ENCODE results near the gene ZNF423.

Gene ZNF423

GRCh38 chr16:49603956-49604355 is 252.0 kb downstream of the ZNF423 start:
- no peaks in the 10 kb centered on the region for H3K9me3 ChIP-seq (ENCODE audit: control insufficient read depth, low read length)
- H3K27me3 ChIP-seq (ENCODE audit: control insufficient read depth, insufficient read depth, low read length) = no peaks in the 10 kb centered on the region
- no peak overlapping the region for H3K9ac ChIP-seq (ENCODE audit: low read length)
- no peaks in the 10 kb centered on the region for H3K4me1 ChIP-seq (ENCODE audit: control insufficient read depth, insufficient read depth, low read length)
- no peaks in the 10 kb centered on the region for H3K36me3 ChIP-seq (ENCODE audit: control insufficient read depth, insufficient read depth, low read length)
- no peak overlapping the region for H3K4me3 ChIP-seq (ENCODE audit: low read length)

DNA sequence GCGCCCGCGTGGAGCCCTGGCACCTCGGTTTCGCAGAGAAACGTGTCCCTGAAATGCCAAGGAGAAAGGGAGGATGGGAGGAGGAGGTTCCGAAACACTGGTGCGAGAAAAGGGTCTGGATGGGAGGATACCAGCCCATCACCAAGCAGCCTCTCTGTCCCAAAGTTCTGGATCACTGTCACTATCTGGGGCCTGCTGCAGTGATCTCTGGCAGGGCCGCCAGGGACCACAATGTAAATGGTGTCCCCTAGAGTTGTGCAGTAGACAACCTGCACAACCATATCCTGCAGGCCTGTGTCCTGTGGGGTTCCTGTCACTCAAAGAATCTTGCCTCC is 253.0 kb downstream of the ZNF423 start:
- H3K4me1 ChIP-seq (ENCODE audit: control insufficient read depth, insufficient read depth, low read length) = no peaks in the 10 kb centered on the region
- H3K9me3 ChIP-seq (ENCODE audit: control insufficient read depth, low read length) = no peaks in the 10 kb centered on the region
- no peak overlapping the region for H3K4me3 ChIP-seq (ENCODE audit: low read length)
- no peak overlapping the region for H3K9ac ChIP-seq (ENCODE audit: low read length)
- no peaks in the 10 kb centered on the region for H3K36me3 ChIP-seq (ENCODE audit: control insufficient read depth, insufficient read depth, low read length)
- H3K27me3 ChIP-seq (ENCODE audit: control insufficient read depth, insufficient read depth, low read length) = no peaks in the 10 kb centered on the region

DNA sequence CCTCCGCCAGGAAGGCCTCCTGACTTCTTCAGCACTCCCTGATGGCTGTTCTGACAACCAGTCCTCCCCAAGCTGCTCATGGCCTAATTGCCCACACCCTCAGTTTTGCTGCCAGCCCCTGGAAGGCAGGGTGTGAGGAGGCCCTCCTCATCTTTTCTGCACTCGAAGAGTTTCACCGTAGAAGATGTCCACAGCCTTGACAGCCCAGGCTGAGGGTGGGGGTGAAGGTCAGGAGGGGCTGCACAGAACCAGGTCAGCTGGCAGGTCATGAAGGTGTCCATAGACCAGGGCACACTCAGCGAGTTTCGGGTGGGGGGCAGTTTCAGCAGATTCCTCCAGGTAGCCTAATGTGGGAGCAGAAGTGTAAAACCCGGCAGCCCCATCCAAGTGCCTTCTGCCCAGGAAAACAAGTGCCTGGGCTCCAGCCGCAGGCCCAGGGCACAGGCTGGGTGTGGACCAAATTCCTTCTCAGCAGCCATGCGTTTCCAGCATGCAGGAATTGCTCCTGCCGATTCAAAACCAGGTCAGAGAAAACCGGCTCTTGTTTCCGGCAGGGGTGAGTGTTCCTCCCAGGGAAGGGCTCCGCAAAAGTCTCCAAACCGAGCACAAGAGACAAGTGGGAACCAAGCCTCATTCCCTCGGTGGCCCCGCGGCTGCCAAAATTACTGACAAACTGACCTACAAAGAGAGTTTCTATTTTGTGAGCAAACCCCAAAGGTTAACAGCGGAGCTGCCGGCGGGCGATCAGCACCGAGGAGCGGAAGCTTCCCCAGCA is 253.5 kb downstream of the ZNF423 start:
- H3K27me3 ChIP-seq (ENCODE audit: control insufficient read depth, insufficient read depth, low read length) = no peaks in the 10 kb centered on the region
- H3K9ac ChIP-seq (ENCODE audit: low read length) = no peak overlapping the region
- H3K9me3 ChIP-seq (ENCODE audit: control insufficient read depth, low read length) = no peaks in the 10 kb centered on the region
- no peaks in the 10 kb centered on the region for H3K4me1 ChIP-seq (ENCODE audit: control insufficient read depth, insufficient read depth, low read length)
- no peaks in the 10 kb centered on the region for H3K36me3 ChIP-seq (ENCODE audit: control insufficient read depth, insufficient read depth, low read length)
- H3K4me3 ChIP-seq (ENCODE audit: low read length) = no peak overlapping the region

DNA sequence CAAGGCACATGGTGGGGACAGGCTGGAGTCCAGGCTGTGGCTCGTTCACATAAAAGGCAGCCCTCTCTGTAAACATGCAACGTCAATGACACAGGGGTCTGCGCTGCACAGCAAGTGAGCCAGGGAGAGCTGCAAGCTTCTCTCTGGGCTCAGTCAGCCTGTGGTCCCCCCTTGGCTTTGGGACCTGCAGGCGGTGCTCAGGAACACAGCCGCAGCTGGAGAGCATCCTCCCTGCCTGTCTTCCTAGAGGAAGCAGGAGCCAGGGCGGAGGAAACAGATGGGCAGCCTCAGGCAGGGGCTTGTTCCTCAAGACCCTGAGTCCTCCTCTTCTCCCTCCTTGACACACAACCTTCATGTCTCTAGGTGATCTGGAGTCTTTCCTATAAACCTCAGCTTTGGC is 254.3 kb downstream of the ZNF423 start:
- H3K9me3 ChIP-seq (ENCODE audit: control insufficient read depth, low read length) = no peaks in the 10 kb centered on the region
- H3K36me3 ChIP-seq (ENCODE audit: control insufficient read depth, insufficient read depth, low read length) = no peaks in the 10 kb centered on the region
- no peaks in the 10 kb centered on the region for H3K27me3 ChIP-seq (ENCODE audit: control insufficient read depth, insufficient read depth, low read length)
- H3K9ac ChIP-seq (ENCODE audit: low read length) = no peak overlapping the region
- no peaks in the 10 kb centered on the region for H3K4me1 ChIP-seq (ENCODE audit: control insufficient read depth, insufficient read depth, low read length)
- no peak overlapping the region for H3K4me3 ChIP-seq (ENCODE audit: low read length)

- H3K4me3 ChIP-seq (ENCODE audit: low read length) = no peak overlapping the region
- H3K9ac ChIP-seq (ENCODE audit: low read length) = no peak overlapping the region
- no peaks in the 10 kb centered on the region for H3K27me3 ChIP-seq (ENCODE audit: control insufficient read depth, insufficient read depth, low read length)
- no peaks in the 10 kb centered on the region for H3K4me1 ChIP-seq (ENCODE audit: control insufficient read depth, insufficient read depth, low read length)
- no peaks in the 10 kb centered on the region for H3K36me3 ChIP-seq (ENCODE audit: control insufficient read depth, insufficient read depth, low read length)
- no peaks in the 10 kb centered on the region for H3K9me3 ChIP-seq (ENCODE audit: control insufficient read depth, low read length)
Observed at GRCh38 chr16:49600976-49601375, 254.9 kb downstream of the ZNF423 start.

DNA sequence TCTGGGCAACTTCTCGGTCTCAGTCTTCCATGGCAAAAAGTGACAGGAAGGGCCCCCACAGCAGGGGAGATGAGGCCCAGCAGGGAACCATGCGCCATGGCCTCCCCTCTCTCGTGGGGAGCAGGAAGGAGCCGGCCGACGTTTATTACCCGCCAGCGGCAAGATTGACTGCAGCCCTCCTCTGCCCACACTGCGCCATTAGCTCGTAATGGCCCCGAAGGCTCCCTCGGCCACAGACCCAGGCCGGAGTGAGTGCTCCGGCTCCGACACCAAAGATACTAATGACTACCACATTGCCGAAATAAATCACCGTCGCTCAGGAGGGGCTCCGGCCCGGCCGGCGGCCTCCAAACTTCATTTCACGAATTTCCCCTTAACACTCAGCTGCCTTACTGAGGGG is 255.4 kb downstream of the ZNF423 start:
- Histone ChIP-seq H3K4me3 (ENCODE audit: low read length) (no peak overlapping the region), H3K9me3 (ENCODE audit: control insufficient read depth, low read length) (no peaks in the 10 kb centered on the region), H3K9ac (ENCODE audit: low read length) (no peak overlapping the region), H3K4me1 (ENCODE audit: control insufficient read depth, insufficient read depth, low read length) (no peaks in the 10 kb centered on the region), H3K27me3 (ENCODE audit: control insufficient read depth, insufficient read depth, low read length) (no peaks in the 10 kb centered on the region), H3K36me3 (ENCODE audit: control insufficient read depth, insufficient read depth, low read length) (no peaks in the 10 kb centered on the region)

- no peaks in the 10 kb centered on the region for H3K36me3 ChIP-seq (ENCODE audit: control insufficient read depth, insufficient read depth, low read length)
- H3K9ac ChIP-seq (ENCODE audit: low read length) = no peak overlapping the region
- no peak overlapping the region for H3K4me3 ChIP-seq (ENCODE audit: low read length)
- no peaks in the 10 kb centered on the region for H3K9me3 ChIP-seq (ENCODE audit: control insufficient read depth, low read length)
- no peaks in the 10 kb centered on the region for H3K27me3 ChIP-seq (ENCODE audit: control insufficient read depth, insufficient read depth, low read length)
- no peaks in the 10 kb centered on the region for H3K4me1 ChIP-seq (ENCODE audit: control insufficient read depth, insufficient read depth, low read length)
Observed at GRCh38 chr16:49599704-49600103, 256.2 kb downstream of the ZNF423 start.

GRCh38 chr16:49599281-49599680 is 256.6 kb downstream of the ZNF423 start:
- no peaks in the 10 kb centered on the region for H3K4me1 ChIP-seq (ENCODE audit: control insufficient read depth, insufficient read depth, low read length)
- H3K36me3 ChIP-seq (ENCODE audit: control insufficient read depth, insufficient read depth, low read length) = no peaks in the 10 kb centered on the region
- no peak overlapping the region for H3K9ac ChIP-seq (ENCODE audit: low read length)
- H3K4me3 ChIP-seq (ENCODE audit: low read length) = no peak overlapping the region
- no peaks in the 10 kb centered on the region for H3K9me3 ChIP-seq (ENCODE audit: control insufficient read depth, low read length)
- no peaks in the 10 kb centered on the region for H3K27me3 ChIP-seq (ENCODE audit: control insufficient read depth, insufficient read depth, low read length)

GRCh38 chr16:49598383-49599170 is 257.3 kb downstream of the ZNF423 start:
- Histone ChIP-seq H3K9ac (ENCODE audit: low read length) (no peak overlapping the region), H3K4me3 (ENCODE audit: low read length) (no peak overlapping the region), H3K4me1 (ENCODE audit: control insufficient read depth, insufficient read depth, low read length) (no peaks in the 10 kb centered on the region), H3K27me3 (ENCODE audit: control insufficient read depth, insufficient read depth, low read length) (no peaks in the 10 kb centered on the region), H3K36me3 (ENCODE audit: control insufficient read depth, insufficient read depth, low read length) (no peaks in the 10 kb centered on the region), H3K9me3 (ENCODE audit: control insufficient read depth, low read length) (no peaks in the 10 kb centered on the region)

DNA sequence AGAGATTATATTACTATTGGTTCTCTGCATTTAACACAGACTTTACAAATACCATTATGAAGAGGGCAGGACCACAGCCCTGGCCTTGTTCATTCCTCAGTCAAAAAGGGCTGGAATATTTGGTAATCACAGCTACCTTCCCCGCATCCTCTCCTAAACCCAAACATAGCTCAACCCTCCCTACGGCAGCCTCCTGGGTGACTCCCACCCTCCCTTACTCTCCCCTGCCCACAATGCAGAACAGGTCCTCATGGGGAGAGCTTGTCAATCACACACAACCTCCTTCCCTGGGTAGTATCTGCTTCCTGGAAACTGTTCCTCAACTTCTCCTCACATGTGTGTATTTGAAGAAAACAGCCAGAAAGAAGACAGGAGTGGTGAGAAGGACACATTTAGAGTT is 258.1 kb downstream of the ZNF423 start:
- Histone ChIP-seq H3K9me3 (ENCODE audit: control insufficient read depth, low read length) (no peaks in the 10 kb centered on the region), H3K4me1 (ENCODE audit: control insufficient read depth, insufficient read depth, low read length) (no peaks in the 10 kb centered on the region), H3K36me3 (ENCODE audit: control insufficient read depth, insufficient read depth, low read length) (no peaks in the 10 kb centered on the region), H3K4me3 (ENCODE audit: low read length) (no peak overlapping the region), H3K9ac (ENCODE audit: low read length) (no peak overlapping the region), H3K27me3 (ENCODE audit: control insufficient read depth, insufficient read depth, low read length) (peaks cover under 1% of the 10 kb centered on the region)

DNA sequence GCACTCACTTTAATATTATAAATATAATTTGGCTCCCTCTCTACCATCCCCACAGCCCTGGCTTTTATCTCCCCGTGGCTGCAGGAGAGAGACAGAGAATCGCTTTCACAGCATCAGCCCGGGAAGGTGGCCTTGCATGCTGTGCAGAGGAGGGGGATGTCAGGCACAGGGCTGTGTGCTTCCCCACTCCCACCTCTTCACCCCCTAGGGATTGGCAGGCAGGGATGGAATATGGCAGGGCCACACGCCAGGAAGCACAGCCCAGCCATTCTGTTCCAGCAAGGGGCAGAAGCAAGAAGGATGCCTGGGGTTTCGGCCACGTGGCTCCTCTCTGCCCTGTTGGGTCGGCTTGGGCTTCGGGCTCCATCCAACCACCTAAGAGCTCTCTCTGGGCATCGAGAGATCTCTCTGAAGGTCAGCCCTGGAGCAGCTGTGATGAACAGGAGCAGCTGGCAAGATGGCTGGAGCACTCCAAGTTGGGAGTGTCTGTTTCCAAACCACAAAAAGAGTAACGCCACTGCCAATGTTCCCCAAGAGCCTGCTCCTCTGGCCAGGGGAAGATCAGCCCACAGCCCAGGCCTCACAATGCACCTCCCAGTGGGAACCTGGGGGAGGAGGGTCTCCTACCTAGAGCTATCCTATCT is 259.1 kb downstream of the ZNF423 start:
- H3K9ac ChIP-seq (ENCODE audit: low read length) = no peak overlapping the region
- no peaks in the 10 kb centered on the region for H3K36me3 ChIP-seq (ENCODE audit: control insufficient read depth, insufficient read depth, low read length)

GRCh38 chr16:49596068-49596467 is 259.8 kb downstream of the ZNF423 start:
- H3K4me3 ChIP-seq (ENCODE audit: low read length) = no peak overlapping the region
- H3K4me1 ChIP-seq (ENCODE audit: control insufficient read depth, insufficient read depth, low read length) = no peaks in the 10 kb centered on the region
- peaks cover 5% of the 10 kb centered on the region for H3K27me3 ChIP-seq (ENCODE audit: control insufficient read depth, insufficient read depth, low read length)
- no peaks in the 10 kb centered on the region for H3K36me3 ChIP-seq (ENCODE audit: control insufficient read depth, insufficient read depth, low read length)
- H3K9ac ChIP-seq (ENCODE audit: low read length) = no peak overlapping the region
- H3K9me3 ChIP-seq (ENCODE audit: control insufficient read depth, low read length) = no peaks in the 10 kb centered on the region

More for the DNA sequence above, 259.1 kb downstream of the ZNF423 start:
- Histone ChIP-seq H3K9me3 (ENCODE audit: control insufficient read depth, low read length) (no peaks in the 10 kb centered on the region), H3K4me3 (ENCODE audit: low read length) (no peak overlapping the region), H3K4me1 (ENCODE audit: control insufficient read depth, insufficient read depth, low read length) (no peaks in the 10 kb centered on the region), H3K27me3 (ENCODE audit: control insufficient read depth, insufficient read depth, low read length) (peaks cover 5% of the 10 kb centered on the region)

All from mucosa of stomach (tissue), 1 donor.